Fibroblast of skin of right quadriceps (primary cell): ENCODE results near the gene SLC35F3.
"Not testable (repeated sequence)": the region's sequence is repeated elsewhere in the genome, so short reads cannot be mapped to it uniquely, and the experiment has no call there.

Source experiments
- DNase-seq: peaks from one replicate; pipeline ENCODE4 v3.0.0-alpha.2; 2013

Gene SLC35F3

GRCh38 chr1:234152344-234152743 lies 247.9 kb downstream of the SLC35F3 start:
- not testable (repeated sequence) for DNase-seq

GRCh38 chr1:234154320-234155251 lies 250.1 kb downstream of the SLC35F3 start:
- DNase-seq, result peak; percentile 64

- no peak for DNase-seq
Observed at GRCh38 chr1:234162661-234163060, 258.2 kb downstream of the SLC35F3 start.

GRCh38 chr1:234163267-234163919 lies 258.9 kb downstream of the SLC35F3 start:
- no peak for DNase-seq

GRCh38 chr1:234164098-234164709 lies 259.7 kb downstream of the SLC35F3 start:
- DNase-seq, result no peak

GRCh38 chr1:234168061-234168724 lies 263.7 kb downstream of the SLC35F3 start:
- DNase-seq, result no peak

GRCh38 chr1:234169161-234169849 lies 264.8 kb downstream of the SLC35F3 start:
- DNase-seq, result no peak

- no peak for DNase-seq
Observed at GRCh38 chr1:234170067-234170466, 265.6 kb downstream of the SLC35F3 start.

- no peak for DNase-seq
Observed at GRCh38 chr1:234170622-234171021, 266.1 kb downstream of the SLC35F3 start.

GRCh38 chr1:234173968-234174367 lies 269.5 kb downstream of the SLC35F3 start:
- no peak for DNase-seq

- no peak for DNase-seq
Observed at GRCh38 chr1:234175363-234175762, 270.9 kb downstream of the SLC35F3 start.

GRCh38 chr1:234176000-234176399 lies 271.5 kb downstream of the SLC35F3 start:
- no peak for DNase-seq

- not testable (repeated sequence) for DNase-seq
Observed at GRCh38 chr1:234176847-234177246, 272.4 kb downstream of the SLC35F3 start.

GRCh38 chr1:234185438-234185837 lies 281.0 kb downstream of the SLC35F3 start:
- DNase-seq, result no peak

- DNase-seq, result no peak
Observed at GRCh38 chr1:234186037-234186688, 281.7 kb downstream of the SLC35F3 start.

GRCh38 chr1:234188454-234188792 lies 283.9 kb downstream of the SLC35F3 start:
- DNase-seq, result no peak

- no peak for DNase-seq
Observed at GRCh38 chr1:234197839-234198238, 293.4 kb downstream of the SLC35F3 start.

GRCh38 chr1:234199476-234200127 lies 295.1 kb downstream of the SLC35F3 start:
- no peak for DNase-seq

GRCh38 chr1:234200566-234200965 lies 296.1 kb downstream of the SLC35F3 start:
- no peak for DNase-seq

GRCh38 chr1:234201600-234201999 lies 297.1 kb downstream of the SLC35F3 start:
- DNase-seq, result no peak

- no peak for DNase-seq
Observed at GRCh38 chr1:234205966-234206365, 301.5 kb downstream of the SLC35F3 start.
